Measurements from ENCODE around the gene NOS1AP. TPM values are rescaled to one million over a fixed set of nuclear protein-coding genes. Genes with fewer than 3 reads are reported as not detected.

The NOS1AP gene
- total and polyA plus RNA-seq, 2 experiments from 2014 or later: 5.8 to 6.6 TPM

DNA sequence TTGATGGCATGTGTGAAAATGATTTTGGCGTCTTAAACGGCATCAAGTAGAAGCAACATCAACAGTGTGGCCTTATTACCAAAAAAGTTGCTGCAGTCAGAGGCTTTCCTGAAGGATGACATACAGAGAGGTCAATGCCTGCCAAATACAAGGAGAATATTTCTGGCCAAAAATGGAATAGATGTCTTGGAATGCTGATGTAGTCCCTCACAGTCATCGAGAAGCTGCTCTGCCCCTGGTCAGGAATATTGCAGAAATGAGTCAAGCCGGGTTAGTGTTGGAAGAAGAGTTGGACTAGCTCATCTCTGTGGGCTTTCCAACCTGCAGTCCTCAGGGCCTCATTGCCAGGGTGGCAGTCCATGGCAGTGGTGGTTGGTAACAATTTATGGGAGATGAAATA lies 42.1 kb downstream of the NOS1AP start:
- ATAC-seq (no peak), DNase-seq (ENCODE audit: low spot score) (no peak)
- H4K20me1 ChIP-seq (replicated peaks; ENCODE audit: insufficient read depth): peaks cover 20% of the 10 kb centered on the region; the same call in 1 of the 2 replicates
- no peak overlapping the region for H3K4me2 ChIP-seq
- no peaks in the 10 kb centered on the region for H3K4me1 ChIP-seq (ENCODE audit: insufficient read depth)
- Mint-ChIP-seq H3K27me3 (ENCODE audit: insufficient read depth, low read depth, poor library complexity) (no peaks in the 10 kb centered on the region), H3K9me3 (0 out of 3 replicates have a peak, but pooled peaks cover 3% of the 10 kb centered on the region), H3K4me3 (no peak overlapping the region), H3K27ac (no peak overlapping the region), H3K36me3 (ENCODE audit: low read depth) (peaks cover 18% of the 10 kb centered on the region; the same call in 2 of the 3 replicates), H3K4me1 (peaks cover 27% of the 10 kb centered on the region)
- TF ChIP-seq, protein P1, sequence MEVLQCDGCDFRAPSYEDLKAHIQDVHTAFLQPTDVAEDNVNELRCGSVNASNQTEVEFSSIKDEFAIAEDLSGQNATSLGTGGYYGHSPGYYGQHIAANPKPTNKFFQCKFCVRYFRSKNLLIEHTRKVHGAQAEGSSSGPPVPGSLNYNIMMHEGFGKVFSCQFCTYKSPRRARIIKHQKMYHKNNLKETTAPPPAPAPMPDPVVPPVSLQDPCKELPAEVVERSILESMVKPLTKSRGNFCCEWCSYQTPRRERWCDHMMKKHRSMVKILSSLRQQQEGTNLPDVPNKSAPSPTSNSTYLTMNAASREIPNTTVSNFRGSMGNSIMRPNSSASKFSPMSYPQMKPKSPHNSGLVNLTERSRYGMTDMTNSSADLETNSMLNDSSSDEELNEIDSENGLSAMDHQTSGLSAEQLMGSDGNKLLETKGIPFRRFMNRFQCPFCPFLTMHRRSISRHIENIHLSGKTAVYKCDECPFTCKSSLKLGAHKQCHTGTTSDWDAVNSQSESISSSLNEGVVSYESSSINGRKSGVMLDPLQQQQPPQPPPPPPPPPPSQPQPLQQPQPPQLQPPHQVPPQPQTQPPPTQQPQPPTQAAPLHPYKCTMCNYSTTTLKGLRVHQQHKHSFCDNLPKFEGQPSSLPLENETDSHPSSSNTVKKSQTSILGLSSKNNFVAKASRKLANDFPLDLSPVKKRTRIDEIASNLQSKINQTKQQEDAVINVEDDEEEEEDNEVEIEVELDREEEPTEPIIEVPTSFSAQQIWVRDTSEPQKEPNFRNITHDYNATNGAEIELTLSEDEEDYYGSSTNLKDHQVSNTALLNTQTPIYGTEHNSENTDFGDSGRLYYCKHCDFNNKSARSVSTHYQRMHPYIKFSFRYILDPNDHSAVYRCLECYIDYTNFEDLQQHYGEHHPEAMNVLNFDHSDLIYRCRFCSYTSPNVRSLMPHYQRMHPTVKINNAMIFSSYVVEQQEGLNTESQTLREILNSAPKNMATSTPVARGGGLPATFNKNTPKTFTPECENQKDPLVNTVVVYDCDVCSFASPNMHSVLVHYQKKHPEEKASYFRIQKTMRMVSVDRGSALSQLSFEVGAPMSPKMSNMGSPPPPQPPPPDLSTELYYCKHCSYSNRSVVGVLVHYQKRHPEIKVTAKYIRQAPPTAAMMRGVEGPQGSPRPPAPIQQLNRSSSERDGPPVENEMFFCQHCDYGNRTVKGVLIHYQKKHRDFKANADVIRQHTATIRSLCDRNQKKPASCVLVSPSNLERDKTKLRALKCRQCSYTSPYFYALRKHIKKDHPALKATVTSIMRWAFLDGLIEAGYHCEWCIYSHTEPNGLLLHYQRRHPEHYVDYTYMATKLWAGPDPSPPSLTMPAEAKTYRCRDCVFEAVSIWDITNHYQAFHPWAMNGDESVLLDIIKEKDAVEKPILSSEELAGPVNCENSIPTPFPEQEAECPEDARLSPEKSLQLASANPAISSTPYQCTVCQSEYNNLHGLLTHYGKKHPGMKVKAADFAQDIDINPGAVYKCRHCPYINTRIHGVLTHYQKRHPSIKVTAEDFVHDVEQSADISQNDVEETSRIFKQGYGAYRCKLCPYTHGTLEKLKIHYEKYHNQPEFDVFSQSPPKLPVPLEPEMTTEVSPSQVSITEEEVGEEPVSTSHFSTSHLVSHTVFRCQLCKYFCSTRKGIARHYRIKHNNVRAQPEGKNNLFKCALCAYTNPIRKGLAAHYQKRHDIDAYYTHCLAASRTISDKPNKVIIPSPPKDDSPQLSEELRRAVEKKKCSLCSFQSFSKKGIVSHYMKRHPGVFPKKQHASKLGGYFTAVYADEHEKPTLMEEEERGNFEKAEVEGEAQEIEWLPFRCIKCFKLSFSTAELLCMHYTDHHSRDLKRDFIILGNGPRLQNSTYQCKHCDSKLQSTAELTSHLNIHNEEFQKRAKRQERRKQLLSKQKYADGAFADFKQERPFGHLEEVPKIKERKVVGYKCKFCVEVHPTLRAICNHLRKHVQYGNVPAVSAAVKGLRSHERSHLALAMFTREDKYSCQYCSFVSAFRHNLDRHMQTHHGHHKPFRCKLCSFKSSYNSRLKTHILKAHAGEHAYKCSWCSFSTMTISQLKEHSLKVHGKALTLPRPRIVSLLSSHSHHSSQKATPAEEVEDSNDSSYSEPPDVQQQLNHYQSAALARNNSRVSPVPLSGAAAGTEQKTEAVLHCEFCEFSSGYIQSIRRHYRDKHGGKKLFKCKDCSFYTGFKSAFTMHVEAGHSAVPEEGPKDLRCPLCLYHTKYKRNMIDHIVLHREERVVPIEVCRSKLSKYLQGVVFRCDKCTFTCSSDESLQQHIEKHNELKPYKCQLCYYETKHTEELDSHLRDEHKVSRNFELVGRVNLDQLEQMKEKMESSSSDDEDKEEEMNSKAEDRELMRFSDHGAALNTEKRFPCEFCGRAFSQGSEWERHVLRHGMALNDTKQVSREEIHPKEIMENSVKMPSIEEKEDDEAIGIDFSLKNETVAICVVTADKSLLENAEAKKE (CRISPR knock-in tag; IDR thresholded peaks at IDR 0.05): no peak
- TF ChIP-seq EZH2 (IDR thresholded peaks at IDR 0.05; ENCODE audit: low read depth, unreplicated experiment) (no peak), ZNF331 (CRISPR knock-in tag; IDR thresholded peaks at IDR 0.05; ENCODE audit: low read depth) (no peak), CTCF (conservative IDR thresholded peaks at IDR 0.05; ENCODE audit: low read depth in 2 of 2) (no peak), ZNF114 (CRISPR knock-in tag; IDR thresholded peaks at IDR 0.05) (no peak), EZH2phosphoT487 (IDR thresholded peaks at IDR 0.05; ENCODE audit: unreplicated experiment) (no peak), STAT1 (IDR thresholded peaks at IDR 0.05; ENCODE audit: unreplicated experiment) (no peak), CREB1 (CRISPR knock-in tag; IDR thresholded peaks at IDR 0.05; ENCODE audit: low read depth) (no peak), NANOG (IDR thresholded peaks at IDR 0.05; ENCODE audit: borderline replicate concordance) (no peak), JUNB (IDR thresholded peaks at IDR 0.05; ENCODE audit: unreplicated experiment) (no peak), POLR2AphosphoS5 (IDR thresholded peaks at IDR 0.05; ENCODE audit: low read depth) (no peak)
- TF ChIP-seq, protein P2, sequence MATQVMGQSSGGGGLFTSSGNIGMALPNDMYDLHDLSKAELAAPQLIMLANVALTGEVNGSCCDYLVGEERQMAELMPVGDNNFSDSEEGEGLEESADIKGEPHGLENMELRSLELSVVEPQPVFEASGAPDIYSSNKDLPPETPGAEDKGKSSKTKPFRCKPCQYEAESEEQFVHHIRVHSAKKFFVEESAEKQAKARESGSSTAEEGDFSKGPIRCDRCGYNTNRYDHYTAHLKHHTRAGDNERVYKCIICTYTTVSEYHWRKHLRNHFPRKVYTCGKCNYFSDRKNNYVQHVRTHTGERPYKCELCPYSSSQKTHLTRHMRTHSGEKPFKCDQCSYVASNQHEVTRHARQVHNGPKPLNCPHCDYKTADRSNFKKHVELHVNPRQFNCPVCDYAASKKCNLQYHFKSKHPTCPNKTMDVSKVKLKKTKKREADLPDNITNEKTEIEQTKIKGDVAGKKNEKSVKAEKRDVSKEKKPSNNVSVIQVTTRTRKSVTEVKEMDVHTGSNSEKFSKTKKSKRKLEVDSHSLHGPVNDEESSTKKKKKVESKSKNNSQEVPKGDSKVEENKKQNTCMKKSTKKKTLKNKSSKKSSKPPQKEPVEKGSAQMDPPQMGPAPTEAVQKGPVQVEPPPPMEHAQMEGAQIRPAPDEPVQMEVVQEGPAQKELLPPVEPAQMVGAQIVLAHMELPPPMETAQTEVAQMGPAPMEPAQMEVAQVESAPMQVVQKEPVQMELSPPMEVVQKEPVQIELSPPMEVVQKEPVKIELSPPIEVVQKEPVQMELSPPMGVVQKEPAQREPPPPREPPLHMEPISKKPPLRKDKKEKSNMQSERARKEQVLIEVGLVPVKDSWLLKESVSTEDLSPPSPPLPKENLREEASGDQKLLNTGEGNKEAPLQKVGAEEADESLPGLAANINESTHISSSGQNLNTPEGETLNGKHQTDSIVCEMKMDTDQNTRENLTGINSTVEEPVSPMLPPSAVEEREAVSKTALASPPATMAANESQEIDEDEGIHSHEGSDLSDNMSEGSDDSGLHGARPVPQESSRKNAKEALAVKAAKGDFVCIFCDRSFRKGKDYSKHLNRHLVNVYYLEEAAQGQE (IDR thresholded peaks at IDR 0.05; ENCODE audit: unreplicated experiment): no peak
- TF ChIP-seq, protein P3, sequence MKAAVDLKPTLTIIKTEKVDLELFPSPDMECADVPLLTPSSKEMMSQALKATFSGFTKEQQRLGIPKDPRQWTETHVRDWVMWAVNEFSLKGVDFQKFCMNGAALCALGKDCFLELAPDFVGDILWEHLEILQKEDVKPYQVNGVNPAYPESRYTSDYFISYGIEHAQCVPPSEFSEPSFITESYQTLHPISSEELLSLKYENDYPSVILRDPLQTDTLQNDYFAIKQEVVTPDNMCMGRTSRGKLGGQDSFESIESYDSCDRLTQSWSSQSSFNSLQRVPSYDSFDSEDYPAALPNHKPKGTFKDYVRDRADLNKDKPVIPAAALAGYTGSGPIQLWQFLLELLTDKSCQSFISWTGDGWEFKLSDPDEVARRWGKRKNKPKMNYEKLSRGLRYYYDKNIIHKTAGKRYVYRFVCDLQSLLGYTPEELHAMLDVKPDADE (IDR thresholded peaks at IDR 0.05): no peak
- no peak overlapping the region for H2AFZ ChIP-seq
- H3K79me2 ChIP-seq (replicated peaks; ENCODE audit: insufficient read depth): peaks cover 12% of the 10 kb centered on the region
- no peak overlapping the region for H3K27ac ChIP-seq (ENCODE audit: low read depth)
- H3K36me3 ChIP-seq (ENCODE audit: insufficient read depth): no peaks in the 10 kb centered on the region
- no peaks in the 10 kb centered on the region for H3F3A ChIP-seq (replicated peaks; ENCODE audit: low read depth)
- no peak overlapping the region for H3K4me3 ChIP-seq
- peaks cover 4% of the 10 kb centered on the region; the same call in 1 of the 2 replicates for H3K9me2 ChIP-seq (ENCODE audit: insufficient read depth)
- H3K27me3 ChIP-seq (ENCODE audit: insufficient read depth): no peaks in the 10 kb centered on the region
